GM19372 (cell line): ENCODE measurements around the gene APOBR.
"Not testable (repeated sequence)": the region's sequence is repeated elsewhere in the genome, so short reads cannot be mapped to it uniquely, and the experiment has no call there.

Experiments
- ATAC-seq: cut with Tn5 transposase; IDR thresholded peaks from one replicate; pipeline ENCODE4 v1.9.1; 2021; ENCODE audit warnings: mild to moderate bottlenecking, low read depth, moderate library complexity; ENCODE audit not compliant: unreplicated experiment

The APOBR gene

GRCh38 chr16:28494121-28494851 is at the start of gene APOBR:
Gene APOBR, plus strand, starts transcription at chr16:28494643. Its CDS starts 39 bp downstream, at chr16:28494682.
- ATAC-seq, result no peak

- not testable (repeated sequence) for ATAC-seq
Observed at GRCh38 chr16:28446388-28446787, 48.1 kb upstream of the APOBR start.

- ATAC-seq, result not testable (repeated sequence)
Observed at GRCh38 chr16:28447081-28447480, 47.4 kb upstream of the APOBR start.

- ATAC-seq, result no peak
Observed at GRCh38 chr16:28473714-28474265, 20.7 kb upstream of the APOBR start.

GRCh38 chr16:28475221-28475620 is 19.2 kb upstream of the APOBR start:
- no peak for ATAC-seq

- ATAC-seq, result no peak
Observed at GRCh38 chr16:28477311-28477920, 17.0 kb upstream of the APOBR start.

GRCh38 chr16:28478506-28479180 is 15.8 kb upstream of the APOBR start:
- ATAC-seq, result no peak

- no peak for ATAC-seq
Observed at GRCh38 chr16:28482026-28482425, 12.4 kb upstream of the APOBR start.

- ATAC-seq, result not testable (repeated sequence)
Observed at GRCh38 chr16:28483361-28483760, 11.1 kb upstream of the APOBR start.

GRCh38 chr16:28486266-28486665 is 8.2 kb upstream of the APOBR start:
- ATAC-seq, result no peak

GRCh38 chr16:28491230-28491969 is 3.0 kb upstream of the APOBR start:
- ATAC-seq, result no peak

GRCh38 chr16:28491970-28492474 is 2.4 kb upstream of the APOBR start, which contains the start of gene CLN3:
Gene CLN3, minus strand, starts transcription at chr16:28492074. Its CDS starts 315 bp downstream, at chr16:28491759.
- peak; percentile 70 for ATAC-seq

GRCh38 chr16:28492511-28492910 is 1.9 kb upstream of the APOBR start:
- no peak for ATAC-seq

GRCh38 chr16:28495098-28495793 is 803 bp downstream of the APOBR start:
- no peak for ATAC-seq

- no peak for ATAC-seq
Observed at GRCh38 chr16:28495795-28496749, 1.6 kb downstream of the APOBR start.

- no peak for ATAC-seq
Observed at GRCh38 chr16:28496844-28497243, 2.4 kb downstream of the APOBR start.

- ATAC-seq, result no peak
Observed at GRCh38 chr16:28497386-28497785, 2.9 kb downstream of the APOBR start.

GRCh38 chr16:28497861-28498599 is 3.6 kb downstream of the APOBR start:
- no peak for ATAC-seq
